ENCODE data around the gene RNF149.

DNA sequence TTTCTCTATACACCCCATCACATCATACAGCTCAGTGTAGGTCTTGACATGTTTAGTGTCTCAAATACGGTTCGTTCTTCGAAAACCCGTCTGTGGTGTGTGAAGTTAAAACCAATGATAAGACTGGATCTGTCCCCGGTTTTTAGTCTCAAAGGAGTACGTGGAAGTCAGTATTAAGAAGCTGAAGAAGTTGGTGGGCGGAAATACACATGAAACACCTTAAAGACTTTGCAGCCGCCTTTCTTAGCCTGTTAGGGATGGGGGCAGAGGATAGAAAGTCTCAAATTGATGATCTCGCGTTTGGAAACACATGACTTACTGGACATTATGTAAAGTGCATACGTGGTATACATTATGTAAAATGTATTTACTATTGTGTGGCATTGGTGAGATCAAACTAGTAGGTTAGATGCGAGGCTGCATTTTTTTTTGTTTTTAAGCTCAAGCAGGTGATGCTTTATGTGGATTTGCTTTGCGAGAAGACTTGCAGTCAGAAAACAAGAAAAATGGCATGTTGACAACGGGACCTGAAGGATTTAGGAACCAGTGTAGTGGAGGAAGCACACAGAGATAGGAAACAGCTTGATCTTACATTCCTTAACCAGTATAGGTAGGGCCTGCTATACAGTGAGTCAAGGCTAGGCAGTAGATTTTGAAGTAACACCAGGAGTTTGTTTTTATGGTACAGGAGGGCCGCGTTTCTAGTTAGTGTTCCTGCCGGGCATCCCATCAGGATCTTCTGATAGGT, 54.6 kb downstream of the RNF149 start:
- no peak for TF ChIP-seq POLR2A (IDR thresholded peaks at IDR 0.05; ENCODE audit: low read depth, low read length)
- no peak for TF ChIP-seq POLR2AphosphoS5 (IDR thresholded peaks at IDR 0.05; ENCODE audit: low read depth, low read length)
